Embryonic facial prominence (tissue), 1 donor: ENCODE results near the gene ORMDL2.
"Not testable (repeated sequence)": the region's sequence is repeated elsewhere in the genome, so short reads cannot be mapped to it uniquely, and the experiment has no call there.

Source experiments
- DNase-seq: peaks from one replicate; pipeline ENCODE4 v3.0.0-alpha.2; 2016; ENCODE audit errors: extremely low spot score

ORMDL2 gene

DNA sequence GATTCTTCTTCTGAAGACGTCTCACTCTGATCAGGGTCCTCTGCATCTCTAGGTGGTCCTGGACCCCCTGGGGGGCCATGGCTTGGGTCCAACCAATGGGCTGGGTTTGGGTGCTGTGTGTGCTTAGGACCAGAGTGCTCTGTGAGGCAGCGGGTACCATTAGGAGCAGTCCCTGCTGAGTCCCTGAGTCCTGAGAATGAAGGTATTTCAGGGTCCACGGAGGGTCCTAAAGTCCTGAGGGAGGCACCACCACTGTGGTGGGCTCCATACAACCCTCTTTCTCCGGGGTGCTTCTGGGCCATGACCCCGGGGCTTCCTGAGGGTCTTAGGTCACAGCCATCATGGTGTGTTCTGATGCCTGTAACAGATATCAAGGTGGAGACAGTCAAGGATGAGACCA is 10.5 kb downstream of the ORMDL2 start:
- DNase-seq, result no peak

GRCh38 chr12:55829967-55830600 is 12.2 kb downstream of the ORMDL2 start:
- DNase-seq, result peak; percentile 56

- DNase-seq, result peak; percentile 67
Observed at GRCh38 chr12:55830601-55831446, 13.0 kb downstream of the ORMDL2 start.

DNA sequence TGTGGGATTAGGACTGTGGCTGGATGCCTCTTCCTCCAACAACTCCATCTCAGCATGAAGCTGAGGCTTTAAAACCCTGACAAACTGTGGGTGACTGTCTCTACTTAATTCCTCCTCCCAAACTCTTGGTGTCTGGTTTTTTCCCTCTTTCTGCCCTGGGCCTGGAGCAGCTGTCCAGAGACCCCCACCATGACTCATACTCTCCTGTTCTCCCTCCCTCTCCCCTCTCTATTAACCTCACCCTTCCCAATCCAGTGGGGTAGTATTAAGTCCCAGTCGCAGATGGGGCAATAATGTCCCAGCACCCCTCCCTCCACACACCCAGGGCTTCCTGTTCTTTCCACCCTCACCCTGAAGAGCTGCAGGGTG is 13.6 kb downstream of the ORMDL2 start:
- no peak for DNase-seq

DNA sequence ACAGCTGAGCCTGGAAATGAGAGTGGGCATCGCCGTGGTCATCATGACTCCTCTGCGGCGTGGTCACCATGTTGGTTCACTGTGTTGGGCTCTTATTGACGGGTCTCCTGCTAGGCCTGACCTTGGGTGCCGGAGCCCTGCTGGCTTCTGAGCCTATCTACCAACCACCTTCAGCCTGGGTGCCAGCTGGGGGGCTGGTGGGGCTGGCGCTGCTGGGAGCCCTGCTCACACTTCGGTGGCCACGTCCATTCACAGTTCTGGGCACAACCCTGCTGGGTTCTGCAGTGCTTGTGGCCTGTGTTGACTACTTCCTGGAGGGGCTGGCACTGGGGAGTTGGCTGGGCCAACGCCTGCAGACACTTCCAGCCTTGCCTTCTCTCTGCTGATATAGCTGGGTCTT is 15.2 kb downstream of the ORMDL2 start:
- DNase-seq, result no peak

DNA sequence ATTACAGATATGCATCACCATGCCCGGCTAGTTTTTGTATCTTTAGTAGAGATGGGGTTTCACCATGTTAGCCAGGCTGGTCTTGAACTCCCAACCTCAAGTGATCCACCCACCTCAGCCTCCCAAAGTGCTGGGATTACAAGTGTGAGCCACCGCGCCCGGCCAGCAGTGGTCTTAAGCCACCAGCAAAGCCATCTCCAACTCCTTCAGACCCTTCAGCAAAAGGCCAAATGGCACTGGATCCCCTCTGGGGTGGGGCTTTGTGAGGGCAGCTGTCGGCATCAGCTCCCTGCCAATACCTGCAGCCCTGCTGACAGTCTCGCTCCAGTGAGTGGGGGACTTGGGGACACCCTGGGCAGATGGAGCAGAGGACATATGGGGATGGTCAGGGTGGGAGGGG is 16.6 kb downstream of the ORMDL2 start:
- not testable (repeated sequence) for DNase-seq

- no peak for DNase-seq
Observed at GRCh38 chr12:55838361-55838760, 20.5 kb downstream of the ORMDL2 start.

GRCh38 chr12:55839345-55840140 is 21.7 kb downstream of the ORMDL2 start:
- no peak for DNase-seq

- DNase-seq, result no peak
Observed at GRCh38 chr12:55840581-55841351, 22.9 kb downstream of the ORMDL2 start.

DNA sequence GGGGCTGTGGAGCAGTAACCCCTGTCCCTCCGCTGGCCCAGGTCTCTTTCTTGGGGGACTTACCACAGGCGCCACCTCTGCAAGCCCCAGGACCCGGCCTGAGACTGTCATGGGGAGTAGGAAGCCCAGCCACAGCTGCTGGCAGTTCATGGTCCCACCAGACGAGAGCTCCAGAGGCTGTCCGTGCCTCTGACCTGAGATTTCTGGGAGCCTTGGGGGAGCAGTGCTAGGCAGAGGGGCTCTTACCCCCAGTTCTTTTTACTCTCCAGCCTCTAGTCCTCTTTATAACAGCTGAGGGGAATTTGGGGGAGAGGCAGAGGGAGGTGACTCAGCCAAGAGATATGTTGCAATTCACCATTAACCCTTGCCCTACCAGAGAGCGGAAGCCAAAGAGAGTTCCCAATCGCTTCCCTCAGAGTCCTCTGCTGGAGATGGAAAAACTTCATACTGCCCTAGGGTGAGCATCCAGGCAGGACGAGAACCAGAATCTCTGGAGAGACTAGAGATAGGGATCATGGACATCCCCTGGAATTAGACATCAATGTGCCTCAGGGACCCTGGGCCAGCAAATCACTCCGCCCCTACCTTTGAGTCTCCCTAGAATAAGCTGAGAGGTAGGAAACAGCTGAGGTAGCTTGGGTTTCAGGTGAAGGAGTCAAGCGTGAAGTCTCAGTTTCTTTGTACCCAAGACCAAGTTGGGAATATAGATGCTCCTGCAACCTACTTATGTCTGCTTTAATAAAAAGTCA is 25.0 kb downstream of the ORMDL2 start, which contains the start of gene MMP19:
Gene MMP19, minus strand, starts transcription at position 256 of the 749 bp plus-strand sequence. Its CDS starts 106 bp downstream, at position 150.
- no peak for DNase-seq

- no peak for DNase-seq
Observed at GRCh38 chr12:55843431-55843830, 25.6 kb downstream of the ORMDL2 start.

DNA sequence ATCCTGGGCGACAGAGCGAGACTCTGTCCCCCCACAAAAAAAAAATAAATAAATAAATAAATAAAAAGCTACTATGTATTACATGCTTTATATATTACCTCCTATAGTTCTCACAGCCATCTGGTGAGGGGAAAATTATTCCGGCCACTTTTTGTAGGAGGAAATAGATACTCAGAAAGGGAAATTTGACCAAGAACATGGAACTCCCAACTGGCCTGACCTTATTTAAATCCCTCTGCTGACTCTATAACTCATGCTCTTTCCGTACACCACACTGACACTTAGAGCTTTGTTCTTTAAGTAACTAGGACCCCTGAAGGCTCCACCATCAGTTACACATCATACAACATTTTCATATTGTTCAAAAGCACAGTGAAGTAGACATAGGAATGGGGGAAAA is 27.1 kb downstream of the ORMDL2 start:
- no peak for DNase-seq

- no peak for DNase-seq
Observed at GRCh38 chr12:55845361-55845760, 27.5 kb downstream of the ORMDL2 start.

- no peak for DNase-seq
Observed at GRCh38 chr12:55845785-55846496, 28.1 kb downstream of the ORMDL2 start.

GRCh38 chr12:55847033-55847432 is 29.2 kb downstream of the ORMDL2 start:
- DNase-seq, result no peak

DNA sequence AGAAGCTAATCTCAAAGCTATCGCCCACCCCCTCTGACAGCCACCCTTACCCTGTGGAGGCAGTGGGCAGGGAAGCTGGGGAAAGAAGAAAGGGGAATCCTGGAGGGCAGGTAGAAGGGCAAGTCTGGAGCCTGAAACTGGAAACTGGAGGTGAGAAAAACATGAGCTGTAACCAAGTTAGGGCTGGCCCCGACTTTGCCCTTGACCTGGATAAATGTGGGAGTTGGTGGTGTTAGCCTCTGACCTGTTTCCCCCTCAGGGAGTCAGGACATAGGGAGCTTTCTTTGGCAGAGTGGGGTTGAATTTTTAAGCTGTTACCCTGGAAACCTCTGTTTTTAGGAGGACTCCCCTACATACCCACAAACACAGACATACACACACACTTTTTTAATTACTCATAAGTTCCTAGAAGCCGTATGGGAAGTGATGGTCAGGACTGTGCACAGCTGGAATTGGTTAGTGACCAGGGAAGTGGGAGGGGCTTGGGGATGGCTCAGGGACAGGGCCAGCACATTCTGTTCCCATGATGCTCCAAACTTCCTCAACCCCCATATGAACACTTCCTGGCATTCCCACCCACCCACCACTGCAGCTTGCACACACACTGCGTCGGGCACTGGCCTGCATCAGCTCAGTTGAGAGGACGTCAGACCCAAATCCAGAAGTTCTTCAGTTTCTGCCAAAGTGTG is 29.9 kb downstream of the ORMDL2 start:
- DNase-seq, result peak; percentile 93

DNA sequence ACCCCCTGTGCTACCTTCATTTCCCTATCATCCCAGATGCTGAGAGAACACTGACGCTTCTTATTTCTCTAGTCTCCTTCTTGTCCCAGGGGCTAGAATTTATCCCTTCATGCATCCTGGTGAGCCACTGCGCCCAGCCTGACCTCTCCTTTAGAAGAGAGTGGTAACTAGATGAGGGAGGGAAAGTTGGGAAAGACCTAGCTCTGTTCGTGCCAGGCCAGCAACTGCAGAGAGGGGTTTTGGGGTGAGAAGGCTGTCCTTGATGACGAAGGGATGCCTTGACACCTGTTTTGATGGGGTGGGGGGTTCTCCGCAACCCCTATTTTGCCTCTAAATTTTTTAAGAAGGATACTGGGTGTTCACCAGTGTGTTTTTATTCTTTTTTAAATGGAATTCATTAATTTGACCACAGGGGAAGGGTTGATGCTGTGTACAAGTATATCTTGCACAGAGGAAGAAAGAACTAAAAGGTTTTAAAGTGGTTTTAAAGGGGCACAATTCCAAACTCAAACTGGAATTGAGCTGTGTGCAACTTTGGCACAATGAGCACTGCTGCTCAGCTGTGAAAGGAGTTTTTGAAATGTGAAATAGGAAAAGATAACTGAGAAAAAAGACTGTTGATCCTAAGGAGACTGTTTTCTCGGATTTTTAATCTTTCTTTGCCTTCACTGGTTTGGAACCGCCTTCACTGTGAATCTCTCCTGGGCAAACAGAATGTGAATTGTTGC is 31.9 kb downstream of the ORMDL2 start:
- no peak for DNase-seq

- DNase-seq, result no peak
Observed at GRCh38 chr12:55850401-55850800, 32.6 kb downstream of the ORMDL2 start.

DNA sequence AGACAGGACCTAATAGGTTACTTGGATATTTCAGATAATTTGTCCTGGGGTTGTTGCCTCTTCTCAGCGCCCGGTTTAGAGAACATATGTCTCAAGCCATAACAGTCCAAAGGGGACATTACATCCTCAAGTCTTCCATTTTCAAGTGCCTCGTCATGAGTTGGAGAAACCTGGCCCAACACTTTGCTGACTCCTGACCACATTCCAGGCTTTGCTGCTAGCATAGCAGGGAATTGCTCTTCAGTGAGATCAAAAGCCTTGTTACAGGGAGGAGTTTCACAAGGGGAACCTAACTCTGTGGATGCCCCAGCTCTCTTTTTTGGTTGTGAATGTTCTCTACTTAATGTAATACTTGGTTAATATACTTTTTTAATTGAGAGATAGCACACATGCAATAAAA is 33.1 kb downstream of the ORMDL2 start:
- no peak for DNase-seq
